ENCODE data around the gene CLSTN3. TPM values are rescaled to one million over a fixed set of nuclear protein-coding genes. Genes with fewer than 3 reads are reported as not detected.

Gene CLSTN3
- total RNA-seq, 1 experiment from 2014 or later: 24.7 TPM

DNA sequence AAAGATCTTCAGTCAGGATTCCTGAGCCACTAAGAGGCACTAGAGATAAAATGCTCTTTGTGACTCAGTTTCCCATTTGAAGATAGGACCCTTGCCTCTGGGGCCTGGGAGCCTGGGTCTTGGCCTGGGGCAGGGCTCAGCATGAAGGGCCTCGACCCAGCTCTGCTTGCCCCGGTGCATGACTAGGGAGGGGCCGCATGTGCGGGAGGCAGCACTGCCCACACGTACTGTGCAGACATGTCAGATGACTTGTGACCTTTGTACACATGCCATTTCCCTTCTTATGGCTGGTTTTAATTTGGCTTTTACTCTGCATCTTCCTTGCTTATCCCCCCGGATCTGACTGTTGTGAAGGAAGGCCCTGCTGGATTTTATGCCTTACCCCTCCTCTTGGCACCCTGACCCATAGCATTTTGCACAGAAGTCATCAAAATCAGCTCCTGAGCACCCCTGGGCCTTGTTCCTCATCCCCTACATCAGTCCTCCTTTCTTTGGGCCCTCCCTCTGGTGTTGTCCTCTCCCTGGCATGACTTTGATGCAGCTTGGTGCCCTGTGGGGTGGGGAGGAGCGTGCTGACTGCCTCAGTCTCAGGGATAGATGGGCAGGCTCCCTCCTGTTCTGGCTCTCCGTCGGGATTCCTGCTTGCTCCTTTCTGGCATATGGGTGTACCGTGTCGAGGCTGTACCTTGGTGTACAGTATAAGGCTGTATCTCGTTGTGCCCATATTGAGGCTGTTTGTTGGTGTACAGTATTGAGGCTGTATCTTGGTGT is 4.4 kb downstream of the CLSTN3 start:
- H3K4me3 Mint-ChIP-seq: no peak overlapping the region
- no peak for ATAC-seq
- H3K36me3 Mint-ChIP-seq: peaks cover 21% of the 10 kb centered on the region

More for the DNA sequence above, 4.4 kb downstream of the CLSTN3 start:
- Mint-ChIP-seq H3K27ac (no peak overlapping the region), H3K4me1 (peaks cover 16% of the 10 kb centered on the region), H3K9me3 (no peaks in the 10 kb centered on the region), H3K27me3 (ENCODE audit: low read depth) (peaks cover 12% of the 10 kb centered on the region)
- no peak for DNase-seq (ENCODE audit: low spot score)
- CTCF ChIA-PET: interaction anchor here (0.9 kb wide), 1 partner anchor 8 kb away, joined by 7 read pairs; no protein-coding TSS in a partner anchor
- TF ChIP-seq RELA (CRISPR knock-in tag; IDR thresholded peaks at IDR 0.05; ENCODE audit: borderline replicate concordance) (no peak), GRHL2 (CRISPR knock-in tag; IDR thresholded peaks at IDR 0.05; ENCODE audit: insufficient replicate concordance, severe bottlenecking) (no peak), ARID4B (CRISPR knock-in tag; IDR thresholded peaks at IDR 0.05; ENCODE audit: borderline replicate concordance) (no peak), NFATC4 (CRISPR knock-in tag; IDR thresholded peaks at IDR 0.05) (no peak), JUN (CRISPR knock-in tag; IDR thresholded peaks at IDR 0.05) (no peak), PRDM15 (CRISPR knock-in tag; IDR thresholded peaks at IDR 0.05) (no peak), NR2C2 (CRISPR knock-in tag; IDR thresholded peaks at IDR 0.05) (no peak), CREM (CRISPR knock-in tag; IDR thresholded peaks at IDR 0.05) (no peak), TEAD1 (CRISPR knock-in tag; IDR thresholded peaks at IDR 0.05) (no peak), ZMAT4 (CRISPR knock-in tag; IDR thresholded peaks at IDR 0.05) (no peak)
- TF ChIP-seq, protein P1, sequence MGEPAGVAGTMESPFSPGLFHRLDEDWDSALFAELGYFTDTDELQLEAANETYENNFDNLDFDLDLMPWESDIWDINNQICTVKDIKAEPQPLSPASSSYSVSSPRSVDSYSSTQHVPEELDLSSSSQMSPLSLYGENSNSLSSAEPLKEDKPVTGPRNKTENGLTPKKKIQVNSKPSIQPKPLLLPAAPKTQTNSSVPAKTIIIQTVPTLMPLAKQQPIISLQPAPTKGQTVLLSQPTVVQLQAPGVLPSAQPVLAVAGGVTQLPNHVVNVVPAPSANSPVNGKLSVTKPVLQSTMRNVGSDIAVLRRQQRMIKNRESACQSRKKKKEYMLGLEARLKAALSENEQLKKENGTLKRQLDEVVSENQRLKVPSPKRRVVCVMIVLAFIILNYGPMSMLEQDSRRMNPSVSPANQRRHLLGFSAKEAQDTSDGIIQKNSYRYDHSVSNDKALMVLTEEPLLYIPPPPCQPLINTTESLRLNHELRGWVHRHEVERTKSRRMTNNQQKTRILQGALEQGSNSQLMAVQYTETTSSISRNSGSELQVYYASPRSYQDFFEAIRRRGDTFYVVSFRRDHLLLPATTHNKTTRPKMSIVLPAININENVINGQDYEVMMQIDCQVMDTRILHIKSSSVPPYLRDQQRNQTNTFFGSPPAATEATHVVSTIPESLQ (CRISPR knock-in tag; IDR thresholded peaks at IDR 0.05): no peak
- POLR2A ChIA-PET: no interaction called here
